Skeletal muscle satellite cell (primary cell): Measurements from ENCODE around the gene IL36RN. TPM values are rescaled to one million over a fixed set of nuclear protein-coding genes. Genes with fewer than 3 reads are reported as not detected.

Experiments used
- H3K27me3 ChIP-seq: 2 replicates; pipeline ENCODE4 v1.7.0; 2013; ENCODE audit warnings: low read length; ENCODE audit not compliant: control insufficient read depth, insufficient read depth
- H3K36me3 ChIP-seq: 2 replicates; pipeline ENCODE4 v1.7.0; 2013; ENCODE audit warnings: mild to moderate bottlenecking, control low read depth, low read length; ENCODE audit not compliant: insufficient read depth
- H3K4me1 ChIP-seq: 2 replicates; pipeline ENCODE4 v1.7.0; 2013; ENCODE audit warnings: low read length; ENCODE audit not compliant: control insufficient read depth, insufficient read depth
- H3K4me2 ChIP-seq: 2 replicates; pipeline ENCODE4 v1.7.0; 2013; ENCODE audit warnings: mild to moderate bottlenecking, low read length
- H3K4me3 ChIP-seq: 2 replicates; pipeline ENCODE4 v1.7.0; 2013; ENCODE audit warnings: low read length
- H3K9ac ChIP-seq: 2 replicates; pipeline ENCODE4 v1.7.0; 2013; ENCODE audit warnings: mild to moderate bottlenecking, low read depth, low read length, moderate library complexity
- H3K9me3 ChIP-seq: replicated peaks from 2 replicates; pipeline ENCODE4 v1.7.0; 2013; ENCODE audit warnings: mild to moderate bottlenecking, control low read depth, low read length
- total RNA-seq: library from RNA; depleted of rRNA; stranded (reverse); fragments of >200 nt; gene quantifications from 2 replicates; pipeline ENCODE4 v1.2.3, GENCODE V29; 2012; rRNA removed

IL36RN gene
- 0.22 and 1.3 TPM in 2 replicates for total RNA-seq

- Histone ChIP-seq H3K4me3 (no peak within 1 kb of the TSS), H3K9me3 (no peaks in the 10 kb centered on the region), H3K27me3 (peaks cover 26% of the 10 kb centered on the region), H3K4me1 (no peaks in the 10 kb centered on the region), H3K9ac (no peak within 1 kb of the TSS), H3K36me3 (no peaks in the 10 kb centered on the region), H3K4me2 (no peak within 1 kb of the TSS)
Measured at GRCh38 chr2:113058998-113059960, at the start of gene IL36RN. Gene IL36RN, plus strand, starts transcription at chr2:113059198. Its CDS starts 241 bp downstream, at chr2:113059439.

GRCh38 chr2:113009622-113010021 lies 49.4 kb upstream of the IL36RN start:
- no peak overlapping the region for H3K9ac ChIP-seq
- no peak overlapping the region for H3K4me2 ChIP-seq
- no peaks in the 10 kb centered on the region for H3K4me1 ChIP-seq
- no peak overlapping the region for H3K4me3 ChIP-seq
- H3K27me3 ChIP-seq: peaks cover 13% of the 10 kb centered on the region
- H3K9me3 ChIP-seq: no peaks in the 10 kb centered on the region
- H3K36me3 ChIP-seq: no peaks in the 10 kb centered on the region

- no peak overlapping the region for H3K4me3 ChIP-seq
- H3K9ac ChIP-seq: no peak overlapping the region
- H3K4me2 ChIP-seq: no peak overlapping the region
- H3K27me3 ChIP-seq: peaks cover 15% of the 10 kb centered on the region
- no peaks in the 10 kb centered on the region for H3K9me3 ChIP-seq
- H3K4me1 ChIP-seq: no peaks in the 10 kb centered on the region
- H3K36me3 ChIP-seq: no peaks in the 10 kb centered on the region
Measured at GRCh38 chr2:113010088-113010487, 48.9 kb upstream of the IL36RN start.

- no peaks in the 10 kb centered on the region for H3K36me3 ChIP-seq
- no peak overlapping the region for H3K9ac ChIP-seq
- no peaks in the 10 kb centered on the region for H3K9me3 ChIP-seq
- peaks cover 24% of the 10 kb centered on the region for H3K27me3 ChIP-seq
- no peak overlapping the region for H3K4me2 ChIP-seq
- no peaks in the 10 kb centered on the region for H3K4me1 ChIP-seq
- no peak overlapping the region for H3K4me3 ChIP-seq
Measured at GRCh38 chr2:113011108-113011507, 47.9 kb upstream of the IL36RN start.

- Histone ChIP-seq H3K9me3 (no peaks in the 10 kb centered on the region), H3K9ac (no peak overlapping the region), H3K4me3 (no peak overlapping the region), H3K4me2 (no peak overlapping the region), H3K4me1 (no peaks in the 10 kb centered on the region), H3K27me3 (peaks cover 29% of the 10 kb centered on the region), H3K36me3 (no peaks in the 10 kb centered on the region)
Measured at GRCh38 chr2:113012436-113013335, 46.3 kb upstream of the IL36RN start.

GRCh38 chr2:113013336-113013661 lies 45.7 kb upstream of the IL36RN start:
- Histone ChIP-seq H3K27me3 (peaks cover 31% of the 10 kb centered on the region), H3K9me3 (no peaks in the 10 kb centered on the region), H3K4me2 (no peak overlapping the region), H3K4me1 (no peaks in the 10 kb centered on the region), H3K36me3 (no peaks in the 10 kb centered on the region), H3K9ac (no peak overlapping the region), H3K4me3 (no peak overlapping the region)

GRCh38 chr2:113014067-113014466 lies 44.9 kb upstream of the IL36RN start:
- no peaks in the 10 kb centered on the region for H3K4me1 ChIP-seq
- H3K9ac ChIP-seq: no peak overlapping the region
- H3K36me3 ChIP-seq: no peaks in the 10 kb centered on the region
- H3K4me2 ChIP-seq: no peak overlapping the region
- H3K9me3 ChIP-seq: no peaks in the 10 kb centered on the region
- H3K4me3 ChIP-seq: no peak overlapping the region
- peaks cover 31% of the 10 kb centered on the region for H3K27me3 ChIP-seq

GRCh38 chr2:113015042-113015441 lies 44.0 kb upstream of the IL36RN start:
- H3K27me3 ChIP-seq: peaks cover 30% of the 10 kb centered on the region
- no peak overlapping the region for H3K4me2 ChIP-seq
- no peaks in the 10 kb centered on the region for H3K9me3 ChIP-seq
- no peaks in the 10 kb centered on the region for H3K4me1 ChIP-seq
- no peak overlapping the region for H3K9ac ChIP-seq
- no peaks in the 10 kb centered on the region for H3K36me3 ChIP-seq
- no peak overlapping the region for H3K4me3 ChIP-seq

- H3K36me3 ChIP-seq: no peaks in the 10 kb centered on the region
Measured at GRCh38 chr2:113015655-113016054, 43.3 kb upstream of the IL36RN start.

GRCh38 chr2:113018509-113018908 lies 40.5 kb upstream of the IL36RN start:
- no peaks in the 10 kb centered on the region for H3K4me1 ChIP-seq
- H3K9ac ChIP-seq: no peak overlapping the region
- no peaks in the 10 kb centered on the region for H3K9me3 ChIP-seq
- H3K27me3 ChIP-seq: peaks cover 32% of the 10 kb centered on the region
- no peak overlapping the region for H3K4me3 ChIP-seq
- H3K36me3 ChIP-seq: no peaks in the 10 kb centered on the region
- no peak overlapping the region for H3K4me2 ChIP-seq

More at GRCh38 chr2:113015655-113016054, 43.3 kb upstream of the IL36RN start:
- Histone ChIP-seq H3K4me2 (no peak overlapping the region), H3K4me1 (no peaks in the 10 kb centered on the region), H3K9ac (no peak overlapping the region), H3K4me3 (no peak overlapping the region), H3K9me3 (no peaks in the 10 kb centered on the region), H3K27me3 (peaks cover 24% of the 10 kb centered on the region)

- Histone ChIP-seq H3K9ac (no peak overlapping the region), H3K4me2 (no peak overlapping the region), H3K4me3 (no peak overlapping the region), H3K9me3 (no peaks in the 10 kb centered on the region), H3K36me3 (no peaks in the 10 kb centered on the region), H3K4me1 (no peaks in the 10 kb centered on the region), H3K27me3 (peaks cover 45% of the 10 kb centered on the region)
Measured at GRCh38 chr2:113021312-113021711, 37.7 kb upstream of the IL36RN start.
